Keratinocyte (primary cell): ENCODE data around the gene PIGH. TPM values are rescaled to one million over a fixed set of nuclear protein-coding genes. Genes with fewer than 3 reads are reported as not detected.

Experiments
- DNase-seq: peaks from one replicate; pipeline ENCODE4 v3.0.0-alpha.2; 2011; ENCODE audit warnings: low read depth, missing footprints, low spot score
- FAIRE-seq: peaks from 2 replicates; lab custom pipeline; 2011; peaks lifted over from hg19 to GRCh38; lab: Jason Lieb, UNC
- H2AFZ ChIP-seq: 2 replicates; pipeline ENCODE4 v1.6.0; 2012; ENCODE audit warnings: low read length, control low read depth, inconsistent platforms; ENCODE audit not compliant: control insufficient read depth
- H3K27ac ChIP-seq: 2 replicates; pipeline ENCODE4 v1.5.1; 2011; ENCODE audit warnings: low read length; ENCODE audit not compliant: control insufficient read depth, insufficient read depth
- H3K27me3 ChIP-seq: 3 replicates; pipeline ENCODE4 v1.6.0; 2011; ENCODE audit warnings: low read length; ENCODE audit not compliant: control insufficient read depth, insufficient read depth; ENCODE audit errors: extremely low read depth
- H3K36me3 ChIP-seq, 2 experiments: 2 replicates in 1 of 2; 3 replicates in 1 of 2; pipeline ENCODE4 v1.5.1; 2011; ENCODE audit warnings: low read length in 2 of 2, mild to moderate bottlenecking in 1 of 2; ENCODE audit not compliant: control insufficient read depth in 2 of 2, insufficient read depth in 2 of 2; ENCODE audit errors: extremely low read depth in 1 of 2
- H3K4me1 ChIP-seq: 3 replicates; pipeline ENCODE4 v1.5.1; 2011; ENCODE audit warnings: low read length; ENCODE audit not compliant: control insufficient read depth, insufficient read depth; ENCODE audit errors: extremely low read depth
- H3K4me2 ChIP-seq: 3 replicates; pipeline ENCODE4 v1.6.0; 2011; ENCODE audit warnings: low read depth, low read length; ENCODE audit not compliant: control insufficient read depth, insufficient read depth; ENCODE audit errors: extremely low read depth
- H3K4me3 ChIP-seq, 3 experiments: fragments of 200-600 bp in 1 of 3; sonication (generic) in 1 of 3; 2 replicates in 2 of 3; 3 replicates in 1 of 3; pipeline ENCODE4 v1.5.1; 2011 to 2016; ENCODE audit warnings: low read length in 3 of 3, mild to moderate bottlenecking in 3 of 3, control low read depth in 2 of 3, inconsistent platforms in 1 of 3, low read depth in 1 of 3, mixed read lengths in 1 of 3, mixed run types in 1 of 3, moderate library complexity in 1 of 3; ENCODE audit not compliant: control insufficient read depth in 2 of 3, insufficient read depth in 2 of 3; ENCODE audit errors: extremely low read depth in 1 of 3
- H3K79me2 ChIP-seq: 2 replicates; pipeline ENCODE4 v1.6.0; 2012; ENCODE audit warnings: low read length; ENCODE audit not compliant: control insufficient read depth, insufficient read depth
- H3K9ac ChIP-seq: 3 replicates; pipeline ENCODE4 v1.6.0; 2011; ENCODE audit warnings: low read length; ENCODE audit not compliant: control insufficient read depth, insufficient read depth; ENCODE audit errors: extremely low read depth
- H3K9me1 ChIP-seq: 3 replicates; pipeline ENCODE4 v1.6.0; 2011; ENCODE audit warnings: low read length; ENCODE audit not compliant: control insufficient read depth, insufficient read depth; ENCODE audit errors: extremely low read depth
- H3K9me3 ChIP-seq: 2 replicates; pipeline ENCODE4 v1.5.1; 2012; ENCODE audit warnings: low read depth, low read length; ENCODE audit not compliant: control insufficient read depth
- H4K20me1 ChIP-seq: 3 replicates; pipeline ENCODE4 v1.6.0; 2011; ENCODE audit warnings: low read length; ENCODE audit not compliant: control insufficient read depth, insufficient read depth; ENCODE audit errors: extremely low read depth
- CTCF ChIP-seq, 3 experiments: IDR thresholded peaks in 1 of 3; conservative IDR thresholded peaks in 1 of 3; optimal IDR thresholded peaks in 1 of 3; 2 replicates in 2 of 3; 3 replicates in 1 of 3; pipeline versions ENCODE3 to v1.5.1; 2011; ENCODE audit warnings: low read length in 3 of 3, mild to moderate bottlenecking in 3 of 3, moderate library complexity in 2 of 3, control low read depth in 1 of 3, inconsistent platforms in 1 of 3; ENCODE audit not compliant: insufficient read depth in 2 of 3; ENCODE audit errors: extremely low read depth in 1 of 3
- EZH2 ChIP-seq: IDR thresholded peaks from one replicate; pipeline ENCODE4 v1.6.1; 2012; ENCODE audit warnings: inconsistent platforms, mild to moderate bottlenecking, low read length, moderate library complexity
- dilution Hi-C: fragments of 300-500 bp; cut with MboI; formaldehyde crosslinking; loops from one replicate; pipeline ENCODE4 v1.7.0; 2020; ENCODE audit warnings: low sequenced_read_pairs; ENCODE audit not compliant: extremely low pct_ligation_motif_present
- polyA plus RNA-seq, 5 experiments: library from polyadenylated mRNA; depleted of rRNA in 3 of 5; stranded (reverse) in 3 of 5; stranded (forward) in 1 of 5; unstranded in 1 of 5; fragments of >200 nt; gene quantifications; 1 replicate in 1 of 5; 2 replicates in 3 of 5; 3 replicates in 1 of 5; pipeline versions ENCODE4 v1.2.1 to v1.2.3, GENCODE V29; 2011 to 2012; ENCODE audit warnings: missing spikeins in 2 of 5, low read depth in 1 of 5, low replicate concordance in 1 of 5
- small RNA-seq, 3 experiments: library from RNA; depleted of rRNA; stranded (forward); fragments of <200 nt; gene quantifications; one replicate each; pipeline ENCODE3, GENCODE V24; 2012; ENCODE audit warnings: low read depth in 3 of 3, low replicate concordance in 1 of 3; ENCODE audit not compliant: insufficient read length in 3 of 3

PIGH gene
- polyA plus RNA-seq, 1 donor (not counting 4 experiments of a cell fraction or from before 2014, with no cell fraction given) = 29.9 TPM

GRCh38 chr14:67541448-67542387, 58.4 kb downstream of the PIGH start:
- Histone ChIP-seq H2AFZ (no peak overlapping the region), H3K79me2 (no peaks in the 10 kb centered on the region), H3K9me3 (no peaks in the 10 kb centered on the region), H3K4me2 (no peak overlapping the region), H3K36me3 (peaks cover 0 to 9% of the 10 kb centered on the region in 2 experiments), H3K9me1 (no peaks in the 10 kb centered on the region), H4K20me1 (no peaks in the 10 kb centered on the region), H3K9ac (no peak overlapping the region), H3K27ac (no peak overlapping the region), H3K4me1 (peaks cover 8% of the 10 kb centered on the region), H3K4me3 (no peak overlapping the region), H3K27me3 (no peaks in the 10 kb centered on the region)
- DNase-seq = no peak
- FAIRE-seq = no peak
- TF ChIP-seq EZH2 (no peak), CTCF (optimal IDR thresholded peaks at IDR 0.05 in 1 of 3, IDR thresholded peaks at IDR 0.05 in 1 of 3, conservative IDR thresholded peaks at IDR 0.05 in 1 of 3; ENCODE audit: extremely low read depth in 1 of 3, insufficient read depth in 2 of 3, low read length in 3 of 3) (no peak)
- dilution Hi-C loops = no loop called here

Small RNA genes lying within 50 kb of the gene (small RNA-seq; reads per million reads assigned to genes)
- 0 reads per million in 3 experiments for gene AL132640.3
- gene RF00019 = 0 reads per million in 3 experiments

Other genes with a start within 250 kb of the PIGH start
- 59.8 to 112 TPM (median 84.9 TPM) in 3 replicates for gene ATP6V1D, start 240.5 kb downstream of the PIGH start, polyA plus RNA-seq
- gene EIF2S1, start 239.9 kb downstream of the PIGH start, polyA plus RNA-seq = 135 to 294 TPM (median 195 TPM) in 3 replicates
- gene PLEK2, start 188.1 kb downstream of the PIGH start, polyA plus RNA-seq = 127 to 253 TPM (median 219 TPM) in 3 replicates
- 1.0 to 1.7 TPM (median 1.5 TPM) in 3 replicates for gene TMEM229B, start 111.5 kb downstream of the PIGH start, polyA plus RNA-seq
- gene PLEKHH1, start 67.0 kb downstream of the PIGH start, polyA plus RNA-seq = 2.6 to 4.4 TPM (median 2.9 TPM) in 3 replicates
- 3.5 to 9.4 TPM (median 8.2 TPM) in 3 replicates for gene ARG2, start 19.7 kb upstream of the PIGH start, polyA plus RNA-seq
- gene VTI1B, start 74.4 kb upstream of the PIGH start, polyA plus RNA-seq = 54.4 to 94.4 TPM (median 62.1 TPM) in 3 replicates
- 189 to 202 TPM (median 197 TPM) in 3 replicates for gene RDH11, start 95.5 kb upstream of the PIGH start, polyA plus RNA-seq
- gene RDH12, start 101.6 kb upstream of the PIGH start, polyA plus RNA-seq = 0.26 to 2.0 TPM (median 0.98 TPM) in 3 replicates
- 8.5 to 12.8 TPM (median 9.8 TPM) in 3 replicates for gene ZFYVE26, start 216.3 kb upstream of the PIGH start, polyA plus RNA-seq
- gene RAD51B, start 219.5 kb upstream of the PIGH start, polyA plus RNA-seq = 7.1 to 13.3 TPM (median 10.1 TPM) in 3 replicates